Measurements from ENCODE around the gene PTPRG. TPM values are rescaled to one million over a fixed set of nuclear protein-coding genes. Genes with fewer than 3 reads are reported as not detected.

The PTPRG gene
- total and polyA plus RNA-seq, 11 donors, result 8.0 to 48.5 (median 35.4) TPM

GRCh38 chr3:61761694-61762430, 200.5 kb downstream of the PTPRG start:
- H3K4me3 ChIP-seq, result no peak overlapping the region
- H3K9me3 ChIP-seq, result no peaks in the 10 kb centered on the region
- WGBS, 4 donors, result 78 to 89% (median 85%) methylated on average over 8 of the region's 8 CpGs
- H3K27me3 ChIP-seq, result no peaks in the 10 kb centered on the region
- peak overlapping the region in 1 of 12 donors; percentile 26 for H3K27ac ChIP-seq
- no peak for TF ChIP-seq POLR2A (IDR thresholded peaks at IDR 0.05)
- no peak for TF ChIP-seq CTCF (IDR thresholded peaks at IDR 0.05)
- ATAC-seq, result peak in 3 of 4 donors; percentile 41 to 60 (median 55)
- intact Hi-C loops (cut with DNase I), result loop anchor here in 1 of 10 donors (10.0 kb wide), 1 partner anchor 197 kb away; the partner anchor contains the start of gene PTPRG
- no peak for DNase-seq
- no peaks in the 10 kb centered on the region for H3K36me3 ChIP-seq
- peaks cover 0 to 25% (median 6%) of the 10 kb centered on the region in 12 donors for H3K4me1 ChIP-seq

GRCh38 chr3:61765157-61765876, 203.9 kb downstream of the PTPRG start:
- intact Hi-C loops (cut with DNase I), result loop anchor here in 1 of 10 donors (10.0 kb wide), 1 partner anchor 201 kb away; the partner anchor contains the start of gene PTPRG
- Histone ChIP-seq H3K4me1 (peaks cover 0 to 35% (median 17%) of the 10 kb centered on the region in 12 donors), H3K36me3 (no peaks in the 10 kb centered on the region), H3K27ac (no peak overlapping the region), H3K27me3 (no peaks in the 10 kb centered on the region), H3K4me3 (no peak overlapping the region), H3K9me3 (no peaks in the 10 kb centered on the region)
- DNase-seq (no peak), ATAC-seq (no peak)
- TF ChIP-seq CTCF (IDR thresholded peaks at IDR 0.05), result no peak
- no peak for TF ChIP-seq POLR2A (IDR thresholded peaks at IDR 0.05)
- WGBS, 4 donors, result 73 to 78% (median 75%) methylated on average over 5 of the region's 5 CpGs

GRCh38 chr3:61768284-61769037, 207.1 kb downstream of the PTPRG start:
- DNase-seq (no peak), ATAC-seq (peak in 3 of 4 donors; percentile 24 to 31 (median 26))
- H3K36me3 ChIP-seq, result no peaks in the 10 kb centered on the region
- H3K27me3 ChIP-seq, result no peaks in the 10 kb centered on the region
- TF ChIP-seq CTCF (IDR thresholded peaks at IDR 0.05), result no peak
- no peak for TF ChIP-seq POLR2A (IDR thresholded peaks at IDR 0.05)
- H3K4me3 ChIP-seq, result no peak overlapping the region
- no peaks in the 10 kb centered on the region for H3K9me3 ChIP-seq
- intact Hi-C loops (cut with DNase I), result loop anchor here in 1 of 10 donors (10.0 kb wide), 1 partner anchor 204 kb away; the partner anchor contains the start of gene PTPRG
- WGBS, 4 donors, result 53 to 60% (median 54%) methylated on average over 4 of the region's 4 CpGs
- H3K27ac ChIP-seq, result no peak overlapping the region
- H3K4me1 ChIP-seq, result peaks cover 0 to 51% (median 23%) of the 10 kb centered on the region in 12 donors
